HepG2 (cell line): ENCODE measurements around the gene FAM167B. TPM values are rescaled to one million over a fixed set of nuclear protein-coding genes. Genes with fewer than 3 reads are reported as not detected.

ENCODE experiments used
- CREB1 ChIP-seq, 2 experiments: fragments of 450-650 bp in 1 of 2; IDR thresholded peaks; 2 replicates each; pipeline ENCODE4 v1.6.1; 2016 to 2017; ENCODE audit warnings: control low read depth in 1 of 2, mild to moderate bottlenecking in 1 of 2, missing compliant biosample characterization in 1 of 2, missing genetic modification characterization in 1 of 2
- IRX3 ChIP-seq: sonication (generic); formaldehyde crosslinking; IDR thresholded peaks from 2 replicates; pipeline ENCODE4 v1.8.1; 2023; ENCODE audit warnings: mild to moderate bottlenecking, low read depth, missing genetic modification reagents, borderline replicate concordance
- KLF16 ChIP-seq, 2 experiments: sonication (generic) in 1 of 2; formaldehyde crosslinking in 1 of 2; IDR thresholded peaks; 2 replicates each; pipeline versions ENCODE4 v1.6.1 to v1.8.0; 2016 to 2023; ENCODE audit warnings: missing genetic modification reagents in 2 of 2, missing compliant biosample characterization in 1 of 2
- PITX1 ChIP-seq: sonication (generic); formaldehyde crosslinking; IDR thresholded peaks from 2 replicates; pipeline ENCODE4 v1.5.1; 2020; ENCODE audit warnings: mild to moderate bottlenecking, missing genetic modification reagents
- XBP1 ChIP-seq: sonication (generic); formaldehyde crosslinking; IDR thresholded peaks from 2 replicates; pipeline ENCODE4 v1.5.0; 2020; ENCODE audit warnings: missing genetic modification reagents
- ZBTB37 ChIP-seq: sonication (generic); formaldehyde crosslinking; IDR thresholded peaks from 2 replicates; pipeline ENCODE4 v1.4.0; 2020; ENCODE audit warnings: mild to moderate bottlenecking, missing genetic modification reagents
- ZEB1 ChIP-seq: IDR thresholded peaks from 2 replicates; pipeline ENCODE4 v1.6.1; 2012; ENCODE audit warnings: mild to moderate bottlenecking, low read depth, inconsistent platforms; ENCODE audit not compliant: insufficient replicate concordance
- ZFP41 ChIP-seq: sonication (generic); formaldehyde crosslinking; IDR thresholded peaks from 2 replicates; pipeline ENCODE4 v1.4.0; 2020; ENCODE audit warnings: mild to moderate bottlenecking, missing genetic modification reagents, borderline replicate concordance
- ZMYM3 ChIP-seq: sonication (generic); formaldehyde crosslinking; IDR thresholded peaks from 2 replicates; pipeline ENCODE4 v1.5.1; 2020; ENCODE audit warnings: mild to moderate bottlenecking, missing genetic modification reagents
- ZNF136 ChIP-seq: sonication (generic); formaldehyde crosslinking; IDR thresholded peaks from 2 replicates; pipeline ENCODE4 v1.8.1; 2022; ENCODE audit warnings: low read depth, mild to moderate bottlenecking, moderate library complexity, missing genetic modification reagents
- ZNF546 ChIP-seq: sonication (generic); formaldehyde crosslinking; conservative IDR thresholded peaks from 2 replicates; pipeline ENCODE4 v1.8.1; 2023; ENCODE audit warnings: mild to moderate bottlenecking, missing genetic modification reagents
- ZNF570 ChIP-seq: sonication (generic); formaldehyde crosslinking; IDR thresholded peaks from 2 replicates; pipeline ENCODE4 v1.4.0; 2020; ENCODE audit warnings: mild to moderate bottlenecking, missing genetic modification reagents, borderline replicate concordance
- ZNF616 ChIP-seq: sonication (generic); formaldehyde crosslinking; IDR thresholded peaks from 2 replicates; pipeline ENCODE4 v1.5.0; 2020; ENCODE audit warnings: low read depth, mild to moderate bottlenecking, missing genetic modification reagents
- polyA plus RNA-seq, 8 experiments: library from polyadenylated mRNA; depleted of rRNA in 3 of 8; stranded (reverse) in 7 of 8; unstranded in 1 of 8; fragments of >200 nt; fragmentation: Illumina TruSeq in 4 of 8; extraction: Trizol in 4 of 8; gene quantifications; 2 replicates each; pipeline versions ENCODE4 v1.2.1 to v1.2.3, GENCODE V29; 2011 to 2016; ENCODE audit warnings: low read depth in 4 of 8, missing spikeins in 1 of 8, mixed read lengths in 1 of 8; ENCODE audit not compliant: insufficient read depth in 1 of 8
- total RNA-seq, 5 experiments: library from RNA; depleted of rRNA; stranded (reverse); fragments of >200 nt; fragmentation: Illumina TruSeq; extraction: Trizol; gene quantifications; 2 replicates each; pipeline ENCODE4 v1.2.3, GENCODE V29; 2016; ENCODE audit warnings: low read depth in 1 of 5
- TF ChIP-seq, protein P1 (sequence below): sonication (generic); formaldehyde crosslinking; IDR thresholded peaks from 2 replicates; pipeline ENCODE4 v1.5.1; 2020; ENCODE audit warnings: missing genetic modification reagents, mild to moderate bottlenecking, borderline replicate concordance
- TF ChIP-seq, protein P2 (sequence below): sonication (generic); formaldehyde crosslinking; IDR thresholded peaks from 2 replicates; pipeline ENCODE4 v1.5.0; 2020; ENCODE audit warnings: mild to moderate bottlenecking, missing genetic modification reagents, borderline replicate concordance
- TF ChIP-seq, protein P3 (sequence below): sonication (generic); formaldehyde crosslinking; IDR thresholded peaks from 2 replicates; pipeline ENCODE4 v1.8.0; 2022; ENCODE audit warnings: missing genetic modification reagents, mild to moderate bottlenecking, borderline replicate concordance

FAM167B gene
- total and polyA plus RNA-seq, 2 of the 13 experiments (the other 11 are each of a cell fraction or from before 2014, with no cell fraction given): 0.15 to 0.70 TPM

GRCh38 chr1:32249831-32250525 lies 3.0 kb downstream of the FAM167B start (continued):
- TF ChIP-seq, protein P1, sequence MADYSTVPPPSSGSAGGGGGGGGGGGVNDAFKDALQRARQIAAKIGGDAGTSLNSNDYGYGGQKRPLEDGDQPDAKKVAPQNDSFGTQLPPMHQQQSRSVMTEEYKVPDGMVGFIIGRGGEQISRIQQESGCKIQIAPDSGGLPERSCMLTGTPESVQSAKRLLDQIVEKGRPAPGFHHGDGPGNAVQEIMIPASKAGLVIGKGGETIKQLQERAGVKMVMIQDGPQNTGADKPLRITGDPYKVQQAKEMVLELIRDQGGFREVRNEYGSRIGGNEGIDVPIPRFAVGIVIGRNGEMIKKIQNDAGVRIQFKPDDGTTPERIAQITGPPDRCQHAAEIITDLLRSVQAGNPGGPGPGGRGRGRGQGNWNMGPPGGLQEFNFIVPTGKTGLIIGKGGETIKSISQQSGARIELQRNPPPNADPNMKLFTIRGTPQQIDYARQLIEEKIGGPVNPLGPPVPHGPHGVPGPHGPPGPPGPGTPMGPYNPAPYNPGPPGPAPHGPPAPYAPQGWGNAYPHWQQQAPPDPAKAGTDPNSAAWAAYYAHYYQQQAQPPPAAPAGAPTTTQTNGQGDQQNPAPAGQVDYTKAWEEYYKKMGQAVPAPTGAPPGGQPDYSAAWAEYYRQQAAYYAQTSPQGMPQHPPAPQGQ (CRISPR knock-in tag): 0 out of 2 replicates have a peak, but pooled peaks have one; percentile 42
- TF ChIP-seq ZEB1 (peak; percentile 78), ZNF546 (CRISPR knock-in tag) (0 out of 2 replicates have a peak, but pooled peaks have one; percentile 80), XBP1 (CRISPR knock-in tag) (no peak), CREB1 (IDR thresholded peaks at IDR 0.05) (peak; percentile 82), CREB1 (CRISPR knock-in tag; IDR thresholded peaks at IDR 0.05) (peak; percentile 94), ZNF136 (CRISPR knock-in tag) (no peak), ZMYM3 (CRISPR knock-in tag) (peak; percentile 89), ZFP41 (no peak), ZNF570 (CRISPR knock-in tag) (no peak), IRX3 (CRISPR knock-in tag) (0 out of 2 replicates have a peak, but pooled peaks have one; percentile 34), ZBTB37 (no peak), ZNF616 (CRISPR knock-in tag) (no peak), KLF16 (CRISPR knock-in tag; IDR thresholded peaks at IDR 0.05) (peak in 1 of 2 experiments; percentile 72; a peak in 1 of 4 replicates), PITX1 (peak; percentile 76)
- TF ChIP-seq, protein P2, sequence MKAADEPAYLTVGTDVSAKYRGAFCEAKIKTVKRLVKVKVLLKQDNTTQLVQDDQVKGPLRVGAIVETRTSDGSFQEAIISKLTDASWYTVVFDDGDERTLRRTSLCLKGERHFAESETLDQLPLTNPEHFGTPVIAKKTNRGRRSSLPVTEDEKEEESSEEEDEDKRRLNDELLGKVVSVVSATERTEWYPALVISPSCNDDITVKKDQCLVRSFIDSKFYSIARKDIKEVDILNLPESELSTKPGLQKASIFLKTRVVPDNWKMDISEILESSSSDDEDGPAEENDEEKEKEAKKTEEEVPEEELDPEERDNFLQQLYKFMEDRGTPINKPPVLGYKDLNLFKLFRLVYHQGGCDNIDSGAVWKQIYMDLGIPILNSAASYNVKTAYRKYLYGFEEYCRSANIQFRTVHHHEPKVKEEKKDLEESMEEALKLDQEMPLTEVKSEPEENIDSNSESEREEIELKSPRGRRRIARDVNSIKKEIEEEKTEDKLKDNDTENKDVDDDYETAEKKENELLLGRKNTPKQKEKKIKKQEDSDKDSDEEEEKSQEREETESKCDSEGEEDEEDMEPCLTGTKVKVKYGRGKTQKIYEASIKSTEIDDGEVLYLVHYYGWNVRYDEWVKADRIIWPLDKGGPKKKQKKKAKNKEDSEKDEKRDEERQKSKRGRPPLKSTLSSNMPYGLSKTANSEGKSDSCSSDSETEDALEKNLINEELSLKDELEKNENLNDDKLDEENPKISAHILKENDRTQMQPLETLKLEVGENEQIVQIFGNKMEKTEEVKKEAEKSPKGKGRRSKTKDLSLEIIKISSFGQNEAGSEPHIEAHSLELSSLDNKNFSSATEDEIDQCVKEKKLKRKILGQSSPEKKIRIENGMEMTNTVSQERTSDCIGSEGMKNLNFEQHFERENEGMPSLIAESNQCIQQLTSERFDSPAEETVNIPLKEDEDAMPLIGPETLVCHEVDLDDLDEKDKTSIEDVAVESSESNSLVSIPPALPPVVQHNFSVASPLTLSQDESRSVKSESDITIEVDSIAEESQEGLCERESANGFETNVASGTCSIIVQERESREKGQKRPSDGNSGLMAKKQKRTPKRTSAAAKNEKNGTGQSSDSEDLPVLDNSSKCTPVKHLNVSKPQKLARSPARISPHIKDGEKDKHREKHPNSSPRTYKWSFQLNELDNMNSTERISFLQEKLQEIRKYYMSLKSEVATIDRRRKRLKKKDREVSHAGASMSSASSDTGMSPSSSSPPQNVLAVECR (CRISPR knock-in tag): peak; percentile 75; the same call in 1 of the 2 replicates
- TF ChIP-seq, protein P3, sequence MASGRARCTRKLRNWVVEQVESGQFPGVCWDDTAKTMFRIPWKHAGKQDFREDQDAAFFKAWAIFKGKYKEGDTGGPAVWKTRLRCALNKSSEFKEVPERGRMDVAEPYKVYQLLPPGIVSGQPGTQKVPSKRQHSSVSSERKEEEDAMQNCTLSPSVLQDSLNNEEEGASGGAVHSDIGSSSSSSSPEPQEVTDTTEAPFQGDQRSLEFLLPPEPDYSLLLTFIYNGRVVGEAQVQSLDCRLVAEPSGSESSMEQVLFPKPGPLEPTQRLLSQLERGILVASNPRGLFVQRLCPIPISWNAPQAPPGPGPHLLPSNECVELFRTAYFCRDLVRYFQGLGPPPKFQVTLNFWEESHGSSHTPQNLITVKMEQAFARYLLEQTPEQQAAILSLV (CRISPR knock-in tag): peak; percentile 73
